Prostate gland (tissue), 2 donors: ENCODE data around the gene CDCA7L. TPM values are rescaled to one million over a fixed set of nuclear protein-coding genes. Genes with fewer than 3 reads are reported as not detected.
"Not testable (repeated sequence)": the region's sequence is repeated elsewhere in the genome, so short reads cannot be mapped to it uniquely, and the experiment has no call there.

Experiments
- DNase-seq: peaks from one replicate; pipeline ENCODE4 v3.0.0-alpha.2; 2019; ENCODE audit warnings: low spot score
- H3K27ac ChIP-seq, 2 donors: fragments of 200-600 bp; sonication (generic); 2 replicates each; pipeline ENCODE4 v1.5.1; 2017 to 2019
- H3K27me3 ChIP-seq: fragments of 200-600 bp; sonication (generic); replicated peaks from 2 replicates; pipeline ENCODE4 v1.5.1; 2019; ENCODE audit not compliant: insufficient read depth
- H3K36me3 ChIP-seq, 2 donors: fragments of 200-600 bp; sonication (generic); 1 replicate in 1 of 2; 2 replicates in 1 of 2; pipeline versions ENCODE4 v1.5.1 to v1.8.1; 2017 to 2019
- H3K4me1 ChIP-seq: fragments of 200-600 bp; sonication (generic); replicated peaks from 2 replicates; pipeline ENCODE4 v1.5.1; 2019
- H3K4me3 ChIP-seq, 2 donors: fragments of 200-600 bp; sonication (generic); 2 replicates each; pipeline ENCODE4 v1.5.1; 2017 to 2019
- H3K9me3 ChIP-seq: fragments of 200-600 bp; sonication (generic); 2 replicates; pipeline ENCODE4 v1.5.1; 2017
- CTCF ChIP-seq, 4 experiments: fragments of 200-600 bp in 2 of 4; fragments of 450-650 bp in 2 of 4; sonication (generic) in 2 of 4; IDR thresholded peaks; 1 replicate in 3 of 4; 2 replicates in 1 of 4; pipeline ENCODE4 v1.5.1; 2016 to 2019; ENCODE audit warnings: antibody characterized with exemption in 4 of 4, mild to moderate bottlenecking in 2 of 4, moderate library complexity in 2 of 4
- POLR2A ChIP-seq: fragments of 450-650 bp; IDR thresholded peaks from one replicate; pipeline ENCODE4 v1.6.1; 2016; ENCODE audit warnings: antibody characterized with exemption, mild to moderate bottlenecking
- POLR2AphosphoS5 ChIP-seq: sonication (generic); formaldehyde crosslinking; IDR thresholded peaks from one replicate; pipeline ENCODE4 v1.6.1; 2017; ENCODE audit warnings: antibody characterized with exemption
- WGBS: methylation state at CpG from one replicate; pipeline ENCODE4 v1.1.5; 2018; 5-methylcytosine and 5-hydroxymethylcytosine counted together
- intact Hi-C: fragments of 100-400 bp; cut with DNase I; formaldehyde crosslinking; loops from one replicate; pipeline ENCODE4 v1.14.2; 2022
- total RNA-seq, 2 donors: library from RNA; depleted of rRNA; stranded (reverse); fragments of >200 nt; gene quantifications; one replicate each; pipeline ENCODE4 v1.1.0, GENCODE V29; 2016

Gene CDCA7L
- total RNA-seq, 2 donors from 2014 or later = 17.7 to 47.1 TPM

- Histone ChIP-seq H3K9me3 (no peaks in the 10 kb centered on the region), H3K36me3 (no peaks in the 10 kb centered on the region), H3K4me1 (no peaks in the 10 kb centered on the region), H3K27me3 (no peaks in the 10 kb centered on the region), H3K4me3 (no peak overlapping the region), H3K27ac (no peak overlapping the region)
- 70% methylated on average over 8 of the region's 8 CpGs for WGBS
- no peak for DNase-seq
- TF ChIP-seq POLR2AphosphoS5 (no peak), CTCF (IDR thresholded peaks at IDR 0.05) (no peak), POLR2A (no peak)
- intact Hi-C loops = no loop called here
Measured at GRCh38 chr7:21867816-21868575, 77.7 kb downstream of the CDCA7L start.

- DNase-seq = no peak
- H3K4me1 ChIP-seq = no peaks in the 10 kb centered on the region
Measured at GRCh38 chr7:21867226-21867625, 78.5 kb downstream of the CDCA7L start.

GRCh38 chr7:21866731-21867130 is 79.0 kb downstream of the CDCA7L start:
- H3K9me3 ChIP-seq = no peaks in the 10 kb centered on the region
- no peaks in the 10 kb centered on the region for H3K36me3 ChIP-seq
- H3K4me1 ChIP-seq = no peaks in the 10 kb centered on the region
- DNase-seq = no peak
- H3K27me3 ChIP-seq = no peaks in the 10 kb centered on the region
- WGBS = 62% methylated on average over 1 of the region's 1 CpG
- TF ChIP-seq POLR2A = no peak
- no peak for TF ChIP-seq CTCF (IDR thresholded peaks at IDR 0.05)
- TF ChIP-seq POLR2AphosphoS5 = no peak
- intact Hi-C loops = no loop called here
- no peak overlapping the region for H3K4me3 ChIP-seq
- H3K27ac ChIP-seq = no peak overlapping the region

More at GRCh38 chr7:21867226-21867625, 78.5 kb downstream of the CDCA7L start:
- Histone ChIP-seq H3K4me3 (no peak overlapping the region), H3K9me3 (no peaks in the 10 kb centered on the region), H3K36me3 (no peaks in the 10 kb centered on the region), H3K27me3 (no peaks in the 10 kb centered on the region), H3K27ac (no peak overlapping the region)
- intact Hi-C loops = no loop called here
- TF ChIP-seq CTCF (IDR thresholded peaks at IDR 0.05) (no peak), POLR2A (no peak), POLR2AphosphoS5 (no peak)

GRCh38 chr7:21865631-21866204 is 80.0 kb downstream of the CDCA7L start:
- intact Hi-C loops, H3K9me3 ChIP-seq, H3K27ac ChIP-seq, H3K4me1 ChIP-seq, H3K36me3 ChIP-seq, H3K27me3 ChIP-seq, H3K4me3 ChIP-seq, DNase-seq: not testable (repeated sequence)
- 60% methylated on average over 7 of the region's 7 CpGs for WGBS

GRCh38 chr7:21851559-21851967 is 94.1 kb downstream of the CDCA7L start:
- DNase-seq = no peak
- no peaks in the 10 kb centered on the region for H3K9me3 ChIP-seq
- no peak overlapping the region for H3K27ac ChIP-seq
- WGBS = 49% methylated on average over 6 of the region's 6 CpGs
- TF ChIP-seq POLR2A (no peak), CTCF (IDR thresholded peaks at IDR 0.05) (no peak)
- H3K27me3 ChIP-seq = no peaks in the 10 kb centered on the region
- H3K4me3 ChIP-seq = no peak overlapping the region
- H3K36me3 ChIP-seq = no peaks in the 10 kb centered on the region
- H3K4me1 ChIP-seq = no peaks in the 10 kb centered on the region
- intact Hi-C loops = no loop called here
